T-cell (primary cell): ENCODE results near the gene KANK3. TPM values are rescaled to one million over a fixed set of nuclear protein-coding genes. Genes with fewer than 3 reads are reported as not detected.
"Not testable (repeated sequence)": the region's sequence is repeated elsewhere in the genome, so short reads cannot be mapped to it uniquely, and the experiment has no call there.

Source experiments
- ATAC-seq, 4 experiments: fragments of 200-7000 bp in 3 of 4; fragments of 150-1000 bp in 1 of 4; cut with Tn5 transposase; replicated peaks in 1 of 4; 1 replicate in 3 of 4; 2 replicates in 1 of 4; pipeline ENCODE4 v1.10.0; 2021; ENCODE audit warnings: moderate library complexity in 3 of 4, mild to moderate bottlenecking in 2 of 4, moderate number of reproducible peaks in 1 of 4
- CTCF ChIA-PET, 2 donors: fragments of 300-600 bp; sonication (Branson Sonifier 250); formaldehyde crosslinking; loops; one replicate each; lab custom pipeline; 2022; ENCODE audit warnings: antibody characterized with exemption in 2 of 2; lab: Charles Lee
- POLR2A ChIA-PET, 2 donors: fragments of 300-600 bp; sonication (Branson Sonifier 250); formaldehyde crosslinking; loops; one replicate each; lab custom pipeline; 2022; ENCODE audit warnings: antibody characterized with exemption in 2 of 2; lab: Charles Lee
- DNase-seq, 35 experiments: peaks; one replicate each; pipeline versions ENCODE4 v3.0.0 to v3.0.0-alpha.2; 2013 to 2023
- H3K27ac ChIP-seq: one replicate; pipeline ENCODE4 v1.5.1; 2013; ENCODE audit warnings: low read length
- H3K27me3 ChIP-seq, 2 experiments: replicated peaks in 1 of 2; 1 replicate in 1 of 2; 2 replicates in 1 of 2; pipeline versions ENCODE4 v1.6.1 to v1.7.0; 2013; ENCODE audit warnings: low read length in 1 of 2, mixed read lengths in 1 of 2; ENCODE audit not compliant: control insufficient read depth in 2 of 2, insufficient read depth in 2 of 2; ENCODE audit errors: extremely low read depth in 1 of 2
- H3K36me3 ChIP-seq, 2 donors: 1 replicate in 1 of 2; 2 replicates in 1 of 2; pipeline versions ENCODE4 v1.6.1 to v1.7.0; 2013; ENCODE audit warnings: low read length in 1 of 2; ENCODE audit not compliant: control insufficient read depth in 2 of 2, insufficient read depth in 1 of 2; ENCODE audit errors: extremely low read depth in 1 of 2
- H3K4me1 ChIP-seq, 2 experiments: 1 replicate in 1 of 2; 2 replicates in 1 of 2; pipeline versions ENCODE4 v1.6.1 to v1.7.0; 2013; ENCODE audit warnings: low read length in 2 of 2, mixed read lengths in 1 of 2; ENCODE audit not compliant: insufficient read depth in 2 of 2, control insufficient read depth in 1 of 2; ENCODE audit errors: extremely low read depth in 1 of 2
- H3K4me3 ChIP-seq, 2 donors: 1 replicate in 1 of 2; 2 replicates in 1 of 2; pipeline versions ENCODE4 v1.5.1 to v1.7.0; 2013; ENCODE audit warnings: mild to moderate bottlenecking in 2 of 2, low read length in 1 of 2, moderate library complexity in 1 of 2; ENCODE audit not compliant: control insufficient read depth in 1 of 2; ENCODE audit errors: extremely low read depth in 1 of 2
- H3K9me3 ChIP-seq: 2 replicates; pipeline ENCODE4 v1.7.0; 2013
- H3K27ac Mint-ChIP-seq, 2 donors: one replicate each; pipeline ENCODE4 v1.8.0; 2020 to 2021; ENCODE audit warnings: mild to moderate bottlenecking in 2 of 2, mixed read lengths in 2 of 2
- H3K27me3 Mint-ChIP-seq, 2 donors: one replicate each; pipeline ENCODE4 v1.8.0; 2021 to 2022; ENCODE audit warnings: mixed read lengths in 2 of 2
- H3K36me3 Mint-ChIP-seq: one replicate; pipeline ENCODE4 v1.8.0; 2021; ENCODE audit warnings: mixed read lengths
- H3K4me1 Mint-ChIP-seq, 3 donors: one replicate each; pipeline ENCODE4 v1.8.0; 2020 to 2022; ENCODE audit warnings: mixed read lengths in 3 of 3, mild to moderate bottlenecking in 1 of 3
- H3K4me3 Mint-ChIP-seq, 3 donors: one replicate each; pipeline ENCODE4 v1.8.0; 2020 to 2022; ENCODE audit warnings: mild to moderate bottlenecking in 3 of 3, mixed read lengths in 3 of 3, moderate library complexity in 3 of 3
- H3K9me3 Mint-ChIP-seq, 3 donors: one replicate each; pipeline ENCODE4 v1.8.0; 2020 to 2022; ENCODE audit warnings: mixed read lengths in 3 of 3
- WGBS: methylation state at CpG from one replicate; pipeline ENCODE4 v1.1.5; 2013; ENCODE audit warnings: missing lambda C conversion rate; ENCODE audit not compliant: insufficient coverage; 5-methylcytosine and 5-hydroxymethylcytosine counted together
- total RNA-seq, 35 experiments: library from RNA in 6 of 35; stranded (reverse) in 6 of 35; fragments of 120-200 nt in 1 of 35; gene quantifications; one replicate each; pipeline versions ENCODE4 v1.2.1 to v1.2.4 and lab custom pipeline; 2013 to 2026

The KANK3 gene
- total RNA-seq, 5 donors from 2014 or later (not counting 1 experiment from before 2014, with no cell fraction given), result 0.88 to 5.5 (median 4.4) TPM

DNA sequence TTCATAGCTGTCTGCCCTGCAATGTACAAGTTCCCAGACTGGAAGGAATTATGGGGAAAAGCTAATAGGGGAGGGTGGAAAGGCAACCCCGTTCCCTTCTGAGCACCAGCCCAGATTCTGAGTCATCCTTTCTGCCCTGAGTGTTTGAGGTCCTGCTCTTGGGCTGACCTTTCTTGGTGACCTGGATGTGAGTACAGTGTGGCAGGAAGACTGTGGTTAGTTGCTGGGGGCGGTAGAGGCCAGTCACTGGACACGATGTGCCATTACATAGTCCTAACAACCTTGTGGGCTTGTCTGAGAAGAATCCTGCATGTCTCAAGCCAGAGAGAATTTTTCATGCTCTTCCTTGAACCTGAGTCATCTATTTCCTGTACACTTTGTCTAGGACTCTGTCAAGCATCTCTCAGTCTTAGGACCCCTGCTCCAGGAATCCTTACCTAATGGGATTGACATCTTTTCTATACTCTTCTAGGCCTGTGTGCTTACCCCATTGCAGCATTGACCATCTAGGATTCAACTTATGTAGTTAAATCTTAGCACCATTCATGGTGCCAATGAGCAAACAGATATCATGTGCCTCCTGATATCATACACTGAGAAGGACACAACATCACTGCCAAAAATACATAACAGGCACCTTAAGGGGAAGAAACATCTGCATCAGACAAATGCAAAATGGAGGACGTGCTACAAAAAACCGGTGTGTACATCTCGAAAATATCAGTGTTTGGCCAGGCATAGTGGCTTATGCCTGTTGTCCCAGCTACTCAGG is 12.8 kb upstream of the KANK3 start:
- H3K27ac ChIP-seq, result no peak overlapping the region
- H3K9me3 Mint-ChIP-seq, result no peaks in the 10 kb centered on the region
- no peaks in the 10 kb centered on the region for H3K36me3 Mint-ChIP-seq
- ATAC-seq (no peak), DNase-seq (no peak)
- no peak overlapping the region for H3K27ac Mint-ChIP-seq
- H3K4me1 ChIP-seq, result peaks cover 0 to 6% of the 10 kb centered on the region in 2 experiments
- CTCF ChIA-PET, result no interaction called here
- H3K27me3 ChIP-seq, result peaks cover 0 to 55% of the 10 kb centered on the region in 2 experiments
- H3K27me3 Mint-ChIP-seq, result peaks cover 15 to 18% of the 10 kb centered on the region in 2 donors
- peaks cover 2 to 5% (median 2%) of the 10 kb centered on the region in 3 donors for H3K4me1 Mint-ChIP-seq
- H3K9me3 ChIP-seq, result no peaks in the 10 kb centered on the region
- H3K4me3 Mint-ChIP-seq, result no peak overlapping the region
- no peak overlapping the region for H3K4me3 ChIP-seq
- WGBS, result 77% methylated on average over 5 of the region's 6 CpGs
- no peaks in the 10 kb centered on the region for H3K36me3 ChIP-seq
- POLR2A ChIA-PET, result no interaction called here

DNA sequence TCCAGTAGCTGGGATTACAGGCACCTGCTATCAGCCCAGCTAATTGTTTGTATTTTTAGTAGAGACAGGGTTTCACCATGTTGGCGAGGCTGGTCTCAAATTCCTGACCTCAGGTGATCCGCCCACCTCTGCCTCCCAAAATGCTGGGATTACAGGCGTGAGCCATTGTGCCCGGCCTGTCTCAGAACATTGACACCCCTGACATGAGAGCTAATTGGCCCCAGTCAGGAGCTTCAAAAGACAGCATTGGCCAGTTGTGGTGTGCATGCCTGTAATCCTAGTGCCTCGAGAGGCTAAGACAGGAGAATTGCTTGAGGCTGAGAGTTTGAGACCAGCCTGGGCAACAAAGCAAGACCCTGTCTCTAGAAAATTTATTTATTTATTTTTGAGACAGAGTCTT is 9.8 kb upstream of the KANK3 start:
- not testable (repeated sequence) for H3K9me3 Mint-ChIP-seq, ATAC-seq, H3K27ac ChIP-seq, H3K4me3 ChIP-seq, H3K27ac Mint-ChIP-seq, H3K4me1 Mint-ChIP-seq, H3K36me3 ChIP-seq, H3K4me3 Mint-ChIP-seq, H3K9me3 ChIP-seq, H3K4me1 ChIP-seq, H3K36me3 Mint-ChIP-seq, DNase-seq
- H3K27me3 Mint-ChIP-seq, result peaks cover 18 to 25% of the 10 kb centered on the region in 2 donors
- 83% methylated on average over 5 of the region's 5 CpGs for WGBS
- CTCF ChIA-PET, result interaction anchor here (1.4 to 1.8 kb wide), 3 partner anchors 45 to 289 kb away, joined by 3 to 6 read pairs (median 5); partner anchors contain the start of gene MARCHF2 (in 1 of the 2)
- POLR2A ChIA-PET, result interaction anchor here in 1 of 2 donors (0.7 kb wide), 1 partner anchor 168 kb away, joined by 3 read pairs; no protein-coding TSS in a partner anchor
- H3K27me3 ChIP-seq, result peaks cover 0 to 40% of the 10 kb centered on the region in 2 experiments

DNA sequence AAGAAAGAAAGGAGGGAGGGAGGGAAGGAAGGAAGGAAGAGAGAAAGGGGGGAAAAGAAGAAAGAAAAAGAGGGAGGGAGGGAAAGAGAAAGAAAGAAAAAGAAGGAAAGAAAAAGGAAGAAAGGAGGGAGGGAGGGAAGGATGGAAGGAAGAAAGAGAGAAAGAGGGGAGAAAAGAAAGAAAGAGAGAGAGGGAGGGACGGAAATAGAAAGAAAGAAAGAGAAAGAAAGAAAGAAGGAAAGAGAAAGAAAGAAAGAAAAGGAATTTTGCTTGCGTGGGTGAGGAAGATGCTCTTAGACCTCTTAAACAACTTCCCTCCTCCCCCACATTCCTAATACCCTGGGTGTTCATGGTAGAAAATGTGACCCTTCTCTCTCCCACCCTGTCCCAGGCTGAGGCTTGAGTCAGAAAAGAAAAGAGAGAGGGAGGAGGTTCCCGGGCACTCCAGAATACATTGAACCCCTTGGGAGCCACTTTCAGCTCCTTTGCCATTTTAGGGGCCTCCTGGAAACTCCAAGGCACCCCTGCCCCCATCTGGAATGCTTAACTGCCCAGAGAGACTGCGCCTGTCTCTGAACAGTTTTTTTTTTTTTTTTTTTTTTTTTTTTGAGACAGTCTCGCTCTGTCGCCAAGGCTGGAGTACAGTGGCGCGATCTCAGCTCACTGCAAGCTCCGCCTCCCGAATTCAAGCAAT is 9.2 kb upstream of the KANK3 start:
- Mint-ChIP-seq H3K27ac (no peak overlapping the region), H3K36me3 (no peaks in the 10 kb centered on the region), H3K9me3 (no peaks in the 10 kb centered on the region), H3K27me3 (peaks cover 18 to 25% of the 10 kb centered on the region in 2 donors), H3K4me3 (no peak overlapping the region), H3K4me1 (peaks cover 2 to 5% (median 2%) of the 10 kb centered on the region in 3 donors)
- Histone ChIP-seq H3K9me3 (no peaks in the 10 kb centered on the region), H3K4me3 (no peak overlapping the region), H3K27ac (no peak overlapping the region), H3K4me1 (peaks cover 0 to 6% of the 10 kb centered on the region in 2 experiments), H3K27me3 (peaks cover 0 to 40% of the 10 kb centered on the region in 2 experiments), H3K36me3 (no peaks in the 10 kb centered on the region)
- ChIA-PET CTCF (interaction anchor here (0.6 to 1.4 kb wide), 3 partner anchors 61 to 241 kb away, joined by 3 to 4 read pairs (median 3); partner anchors contain the start of gene MARCHF2 (in 1 of the 2)), POLR2A (interaction anchor here in 1 of 2 donors (0.7 kb wide), 1 partner anchor 168 kb away, joined by 3 read pairs; no protein-coding TSS in a partner anchor)
- no peak for DNase-seq
- WGBS, result no CpG with 5 or more reads among the region's 10 CpGs
- ATAC-seq, result no peak

DNA sequence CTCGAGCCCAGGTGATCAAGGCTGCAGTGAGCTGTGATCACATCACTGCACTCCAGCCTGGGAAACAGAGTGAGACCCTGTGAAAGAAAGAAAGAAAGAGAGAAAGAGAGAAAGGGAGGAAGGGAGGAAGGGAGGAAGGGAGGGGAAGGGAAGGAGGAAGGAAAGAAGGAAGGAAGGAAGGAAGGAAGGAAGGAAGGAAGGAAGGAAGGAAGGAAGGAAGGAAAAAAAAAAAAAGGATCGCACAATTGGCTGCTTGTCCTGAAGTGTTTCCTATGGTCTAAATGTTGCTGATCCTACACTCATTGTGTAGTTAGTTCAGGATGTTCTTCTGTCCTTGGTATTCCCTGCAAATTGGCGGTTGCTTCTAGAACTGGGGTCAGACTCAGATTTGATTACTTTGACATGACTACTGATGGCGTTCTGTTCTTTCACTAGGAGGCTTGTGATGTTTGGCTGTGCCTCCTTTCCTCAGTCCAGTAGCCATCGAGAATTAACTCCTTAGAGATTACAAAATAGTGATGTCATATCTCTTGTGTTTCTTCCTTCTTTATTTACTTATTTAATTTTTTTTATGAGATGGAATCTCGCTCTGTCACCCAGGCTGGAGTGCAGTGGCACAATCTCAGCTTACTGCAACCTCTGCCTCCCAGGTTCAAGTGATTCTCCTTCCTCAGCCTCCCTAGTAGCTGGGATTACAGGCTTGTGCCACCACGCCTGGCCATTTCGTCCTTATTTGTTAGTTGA is 6.7 kb upstream of the KANK3 start:
- H3K4me1 ChIP-seq, POLR2A ChIA-PET, H3K9me3 ChIP-seq, H3K27ac ChIP-seq, H3K4me1 Mint-ChIP-seq, H3K36me3 Mint-ChIP-seq, ATAC-seq, H3K9me3 Mint-ChIP-seq, H3K4me3 Mint-ChIP-seq, H3K4me3 ChIP-seq, DNase-seq, H3K36me3 ChIP-seq, H3K27ac Mint-ChIP-seq: not testable (repeated sequence)
- WGBS, result 83% methylated on average over 2 of the region's 8 CpGs
- H3K27me3 Mint-ChIP-seq, result peaks cover 18 to 28% of the 10 kb centered on the region in 2 donors
- H3K27me3 ChIP-seq, result peaks cover 0 to 40% of the 10 kb centered on the region in 2 experiments
- CTCF ChIA-PET, result interaction anchor here in 1 of 2 donors (0.7 kb wide), 1 partner anchor 252 kb away, joined by 4 read pairs; no protein-coding TSS in a partner anchor

DNA sequence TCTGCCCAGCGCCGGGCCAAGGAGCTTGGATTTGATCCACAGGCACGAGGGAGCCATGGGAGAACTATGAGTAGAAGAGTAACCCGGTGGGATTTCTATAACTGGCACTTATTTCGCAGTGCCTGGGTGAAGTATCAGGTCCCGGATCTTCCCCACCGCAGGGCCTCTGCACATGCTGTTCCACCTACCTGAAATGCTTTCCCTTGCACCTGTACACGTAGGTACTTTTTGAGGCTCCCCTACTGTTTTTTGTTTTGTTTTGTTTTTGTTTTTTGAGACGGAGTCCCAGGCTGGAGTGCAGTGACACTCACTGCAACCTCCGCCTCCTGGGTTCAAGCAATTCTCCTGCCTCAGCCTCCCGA is 402 bp upstream of the KANK3 start:
- ChIA-PET POLR2A (no interaction called here), CTCF (interaction anchor here in 1 of 2 donors (0.6 kb wide), 1 partner anchor 221 kb away, joined by 3 read pairs; no protein-coding TSS in a partner anchor)
- H3K36me3 Mint-ChIP-seq, result no peaks in the 10 kb centered on the region
- Histone ChIP-seq H3K9me3 (no peaks in the 10 kb centered on the region), H3K36me3 (no peaks in the 10 kb centered on the region), H3K27me3 (peaks cover 0 to 28% of the 10 kb centered on the region in 2 experiments), H3K4me3 (peak overlapping the region; percentile 74 to 76), H3K4me1 (peaks cover 0 to 21% of the 10 kb centered on the region in 2 experiments), H3K27ac (no peak overlapping the region)
- H3K4me3 Mint-ChIP-seq, result peak overlapping the region; percentile 73 to 82 (median 80)
- H3K9me3 Mint-ChIP-seq, result no peaks in the 10 kb centered on the region
- peak in 2 of 4 experiments; percentile 1 to 2 for ATAC-seq
- no peak for DNase-seq
- H3K27me3 Mint-ChIP-seq, result peaks cover 0 to 12% of the 10 kb centered on the region in 2 donors
- WGBS, result no CpG with 5 or more reads among the region's 11 CpGs
- peaks cover 0 to 8% (median 5%) of the 10 kb centered on the region in 3 donors for H3K4me1 Mint-ChIP-seq
- H3K27ac Mint-ChIP-seq, result no peak overlapping the region

DNA sequence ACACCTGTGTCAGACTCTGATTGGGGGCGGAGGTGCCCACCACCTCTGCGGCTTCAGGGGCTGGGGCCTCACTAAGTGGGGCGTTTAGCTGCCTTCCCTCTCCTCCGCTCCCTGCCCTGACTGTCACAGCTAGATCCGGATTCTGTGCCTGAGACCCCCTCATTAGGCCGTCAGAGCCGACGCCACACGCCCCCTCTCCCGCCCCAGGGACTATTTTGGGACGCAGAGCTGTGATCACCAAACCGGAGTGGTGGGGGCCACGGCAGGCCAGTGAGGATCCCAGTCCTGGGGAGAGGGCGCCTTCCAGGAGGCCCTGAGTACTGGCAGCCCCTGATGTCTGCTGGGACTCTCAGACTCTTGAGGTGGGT is 762 bp downstream of the KANK3 start:
- no peaks in the 10 kb centered on the region for H3K36me3 Mint-ChIP-seq
- peak overlapping the region; percentile 37 to 80 (median 73) for H3K4me3 Mint-ChIP-seq
- ChIA-PET CTCF (no interaction called here), POLR2A (no interaction called here)
- 45% methylated on average over 10 of the region's 14 CpGs for WGBS
- H3K27me3 Mint-ChIP-seq, result peaks cover 4 to 24% of the 10 kb centered on the region in 2 donors
- peaks cover 0 to 8% (median 5%) of the 10 kb centered on the region in 3 donors for H3K4me1 Mint-ChIP-seq
- Histone ChIP-seq H3K27me3 (peaks cover 2 to 37% of the 10 kb centered on the region in 2 experiments), H3K9me3 (no peaks in the 10 kb centered on the region), H3K4me1 (peaks cover 0 to 21% of the 10 kb centered on the region in 2 experiments), H3K27ac (no peak overlapping the region), H3K4me3 (peak overlapping the region in 1 of 2 donors; percentile 76), H3K36me3 (no peaks in the 10 kb centered on the region)
- no peak overlapping the region for H3K27ac Mint-ChIP-seq
- H3K9me3 Mint-ChIP-seq, result no peaks in the 10 kb centered on the region
- DNase-seq (no peak), ATAC-seq (no peak)
